ENCODE data around the gene TSPAN14.

GRCh38 chr10:80504897-80505465 is 50.9 kb downstream of the TSPAN14 start:
- TF ChIP-seq, protein P1, sequence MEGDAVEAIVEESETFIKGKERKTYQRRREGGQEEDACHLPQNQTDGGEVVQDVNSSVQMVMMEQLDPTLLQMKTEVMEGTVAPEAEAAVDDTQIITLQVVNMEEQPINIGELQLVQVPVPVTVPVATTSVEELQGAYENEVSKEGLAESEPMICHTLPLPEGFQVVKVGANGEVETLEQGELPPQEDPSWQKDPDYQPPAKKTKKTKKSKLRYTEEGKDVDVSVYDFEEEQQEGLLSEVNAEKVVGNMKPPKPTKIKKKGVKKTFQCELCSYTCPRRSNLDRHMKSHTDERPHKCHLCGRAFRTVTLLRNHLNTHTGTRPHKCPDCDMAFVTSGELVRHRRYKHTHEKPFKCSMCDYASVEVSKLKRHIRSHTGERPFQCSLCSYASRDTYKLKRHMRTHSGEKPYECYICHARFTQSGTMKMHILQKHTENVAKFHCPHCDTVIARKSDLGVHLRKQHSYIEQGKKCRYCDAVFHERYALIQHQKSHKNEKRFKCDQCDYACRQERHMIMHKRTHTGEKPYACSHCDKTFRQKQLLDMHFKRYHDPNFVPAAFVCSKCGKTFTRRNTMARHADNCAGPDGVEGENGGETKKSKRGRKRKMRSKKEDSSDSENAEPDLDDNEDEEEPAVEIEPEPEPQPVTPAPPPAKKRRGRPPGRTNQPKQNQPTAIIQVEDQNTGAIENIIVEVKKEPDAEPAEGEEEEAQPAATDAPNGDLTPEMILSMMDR (conservative IDR thresholded peaks at IDR 0.05; ENCODE audit: low read length): no peak
- TF ChIP-seq EZH2phosphoT487 (IDR thresholded peaks at IDR 0.05; ENCODE audit: borderline replicate concordance): no peak
